Fibroblast of skin of abdomen (primary cell): ENCODE measurements around the gene SDR9C7.

Experiments used
- DNase-seq: peaks from one replicate; pipeline ENCODE4 v3.0.0-alpha.2; 2013

The SDR9C7 gene

GRCh38 chr12:56873382-56873781 is 60.8 kb downstream of the SDR9C7 start:
- no peak for DNase-seq
